Left lung (tissue), 10 donors: ENCODE measurements around the gene HNRNPUL1. TPM values are rescaled to one million over a fixed set of nuclear protein-coding genes. Genes with fewer than 3 reads are reported as not detected.
A peak's percentile ranks its signal among the peaks of the same experiment; 100 is the strongest.

Experiments used
- ATAC-seq: fragments of 200-7000 bp; cut with Tn5 transposase; one replicate; pipeline ENCODE4 v1.9.1; 2020; ENCODE audit warnings: moderate library complexity
- DNase-seq, 4 donors: peaks; one replicate each; pipeline ENCODE4 v3.0.0-alpha.2; 2013 to 2020
- H3K27ac ChIP-seq, 2 donors: fragments of 200-600 bp; sonication (generic) in 1 of 2; one replicate each; pipeline versions ENCODE4 v1.5.0 to v1.8.0; 2020 to 2021
- H3K27me3 ChIP-seq, 2 donors: fragments of 200-600 bp; sonication (generic) in 1 of 2; one replicate each; pipeline versions ENCODE4 v1.5.0 to v1.8.0; 2020 to 2021
- H3K36me3 ChIP-seq, 2 donors: fragments of 200-600 bp; sonication (generic) in 1 of 2; one replicate each; pipeline versions ENCODE4 v1.5.0 to v1.8.0; 2020 to 2021
- H3K4me1 ChIP-seq, 2 donors: fragments of 200-600 bp; one replicate each; pipeline ENCODE4 v1.8.0; 2021
- H3K4me3 ChIP-seq, 2 donors: fragments of 200-600 bp; sonication (generic) in 1 of 2; one replicate each; pipeline versions ENCODE4 v1.5.0 to v1.8.0; 2020 to 2021; ENCODE audit warnings: mild to moderate bottlenecking in 1 of 2
- H3K9me3 ChIP-seq, 2 donors: fragments of 200-600 bp; sonication (generic) in 1 of 2; one replicate each; pipeline versions ENCODE4 v1.5.0 to v1.8.0; 2020 to 2021
- intact Hi-C, 2 donors: fragments of 100-400 bp; cut with DNase I; formaldehyde crosslinking; loops; one replicate each; pipeline versions ENCODE4 v1.11.2 to v1.14.2; 2022
- polyA plus RNA-seq, 6 donors: library from polyadenylated mRNA; unstranded; fragments of 120-200 nt; gene quantifications; one replicate each; pipeline ENCODE4 v1.2.1, GENCODE V29; 2013; ENCODE audit not compliant: insufficient read length in 6 of 6
- total RNA-seq, 2 donors: library from RNA; stranded (reverse); fragmentation: NEBNext Ultra II Directional; extraction: Animal tissue kit (Norgen Biotek cat#: 25700); gene quantifications; one replicate each; pipeline ENCODE4 v1.2.1, GENCODE V29; 2021
- TF ChIP-seq, protein P1 (sequence below), 2 donors: fragments of 200-600 bp; sonication (generic) in 1 of 2; IDR thresholded peaks; one replicate each; pipeline versions ENCODE4 v1.5.0 to v1.8.0; 2021; ENCODE audit warnings: antibody characterized with exemption in 2 of 2
- donor health status: DM: no; HTN: yes; CAD: no.
- donor health status: DM: no; HTN: no; CAD: no.

Gene HNRNPUL1
- total and polyA plus RNA-seq, 8 donors: 168 to 240 (median 227) TPM

DNA sequence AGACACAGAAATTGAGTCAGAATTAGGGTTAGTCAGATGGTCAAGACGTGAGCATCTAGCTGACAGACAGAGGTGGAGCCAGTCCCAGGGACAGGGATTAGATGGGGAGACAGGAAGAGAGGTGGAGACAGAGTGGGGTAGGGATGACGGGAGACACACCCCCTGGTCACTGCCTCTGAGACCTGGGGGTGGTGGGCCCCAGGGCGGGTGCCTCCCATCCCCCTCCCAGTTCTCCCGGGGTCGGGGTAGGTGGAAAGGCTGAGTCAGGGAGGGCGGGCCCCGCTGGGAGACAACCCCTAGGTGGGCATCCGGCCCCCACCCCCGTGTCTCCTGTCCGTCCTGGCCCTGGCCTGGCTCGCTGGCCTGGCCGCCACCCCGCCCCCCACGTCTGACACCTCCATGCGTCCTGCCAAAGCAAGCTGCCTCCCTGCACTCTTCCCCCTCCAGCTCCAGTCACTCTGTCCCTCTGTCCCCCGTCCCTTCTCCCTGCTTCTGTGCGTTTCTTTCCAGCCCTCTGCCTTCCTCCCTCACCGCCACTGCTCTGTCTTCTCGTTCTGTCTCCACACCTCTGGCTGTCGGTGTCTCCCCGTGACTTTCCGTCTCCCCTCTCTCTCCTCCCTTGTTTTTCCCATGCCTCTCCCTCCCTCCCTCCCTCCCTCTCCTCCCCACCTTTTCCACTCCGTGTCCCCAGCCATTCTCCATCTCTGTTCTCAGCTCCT lies 60.9 kb downstream of the HNRNPUL1 start:
- peak overlapping the region in 1 of 2 donors; percentile 36 for H3K4me3 ChIP-seq
- no peaks in the 10 kb centered on the region for H3K9me3 ChIP-seq
- peaks cover 0 to 36% of the 10 kb centered on the region in 2 donors for H3K36me3 ChIP-seq
- H3K4me1 ChIP-seq: peaks cover 56 to 93% of the 10 kb centered on the region in 2 donors
- DNase-seq: peak in 3 of 4 donors; percentile 47 to 87 (median 77)
- H3K27me3 ChIP-seq: no peaks in the 10 kb centered on the region
- intact Hi-C loops: no loop called here
- TF ChIP-seq, protein P1, sequence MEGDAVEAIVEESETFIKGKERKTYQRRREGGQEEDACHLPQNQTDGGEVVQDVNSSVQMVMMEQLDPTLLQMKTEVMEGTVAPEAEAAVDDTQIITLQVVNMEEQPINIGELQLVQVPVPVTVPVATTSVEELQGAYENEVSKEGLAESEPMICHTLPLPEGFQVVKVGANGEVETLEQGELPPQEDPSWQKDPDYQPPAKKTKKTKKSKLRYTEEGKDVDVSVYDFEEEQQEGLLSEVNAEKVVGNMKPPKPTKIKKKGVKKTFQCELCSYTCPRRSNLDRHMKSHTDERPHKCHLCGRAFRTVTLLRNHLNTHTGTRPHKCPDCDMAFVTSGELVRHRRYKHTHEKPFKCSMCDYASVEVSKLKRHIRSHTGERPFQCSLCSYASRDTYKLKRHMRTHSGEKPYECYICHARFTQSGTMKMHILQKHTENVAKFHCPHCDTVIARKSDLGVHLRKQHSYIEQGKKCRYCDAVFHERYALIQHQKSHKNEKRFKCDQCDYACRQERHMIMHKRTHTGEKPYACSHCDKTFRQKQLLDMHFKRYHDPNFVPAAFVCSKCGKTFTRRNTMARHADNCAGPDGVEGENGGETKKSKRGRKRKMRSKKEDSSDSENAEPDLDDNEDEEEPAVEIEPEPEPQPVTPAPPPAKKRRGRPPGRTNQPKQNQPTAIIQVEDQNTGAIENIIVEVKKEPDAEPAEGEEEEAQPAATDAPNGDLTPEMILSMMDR (IDR thresholded peaks at IDR 0.05): no peak
- H3K27ac ChIP-seq: peak overlapping the region; percentile 85 to 88
- peak; percentile 34 for ATAC-seq

DNA sequence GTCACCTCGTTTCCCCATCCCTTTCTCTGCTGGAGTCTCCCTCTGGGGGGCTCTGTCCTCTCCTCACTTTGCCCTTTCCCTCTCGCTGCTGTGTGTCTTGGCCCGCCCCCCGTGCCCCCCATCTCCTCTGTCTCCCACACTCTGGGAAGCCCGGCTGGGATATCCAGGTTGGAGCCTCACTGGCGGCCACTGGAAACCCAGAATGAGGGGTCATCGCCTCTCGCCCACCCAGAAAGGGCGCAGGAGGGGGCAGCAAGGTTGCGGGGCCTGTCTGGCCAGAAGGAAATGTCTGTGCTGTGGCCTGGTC lies 61.4 kb downstream of the HNRNPUL1 start:
- Histone ChIP-seq H3K36me3 (peaks cover 0 to 36% of the 10 kb centered on the region in 2 donors), H3K4me1 (peaks cover 56 to 98% of the 10 kb centered on the region in 2 donors), H3K4me3 (peak overlapping the region in 1 of 2 donors; percentile 36), H3K9me3 (no peaks in the 10 kb centered on the region), H3K27ac (peak overlapping the region; percentile 85 to 88), H3K27me3 (no peaks in the 10 kb centered on the region)
- TF ChIP-seq, protein P1 (IDR thresholded peaks at IDR 0.05): no peak
- intact Hi-C loops: no loop called here
- DNase-seq: no peak
- ATAC-seq: no peak

DNA sequence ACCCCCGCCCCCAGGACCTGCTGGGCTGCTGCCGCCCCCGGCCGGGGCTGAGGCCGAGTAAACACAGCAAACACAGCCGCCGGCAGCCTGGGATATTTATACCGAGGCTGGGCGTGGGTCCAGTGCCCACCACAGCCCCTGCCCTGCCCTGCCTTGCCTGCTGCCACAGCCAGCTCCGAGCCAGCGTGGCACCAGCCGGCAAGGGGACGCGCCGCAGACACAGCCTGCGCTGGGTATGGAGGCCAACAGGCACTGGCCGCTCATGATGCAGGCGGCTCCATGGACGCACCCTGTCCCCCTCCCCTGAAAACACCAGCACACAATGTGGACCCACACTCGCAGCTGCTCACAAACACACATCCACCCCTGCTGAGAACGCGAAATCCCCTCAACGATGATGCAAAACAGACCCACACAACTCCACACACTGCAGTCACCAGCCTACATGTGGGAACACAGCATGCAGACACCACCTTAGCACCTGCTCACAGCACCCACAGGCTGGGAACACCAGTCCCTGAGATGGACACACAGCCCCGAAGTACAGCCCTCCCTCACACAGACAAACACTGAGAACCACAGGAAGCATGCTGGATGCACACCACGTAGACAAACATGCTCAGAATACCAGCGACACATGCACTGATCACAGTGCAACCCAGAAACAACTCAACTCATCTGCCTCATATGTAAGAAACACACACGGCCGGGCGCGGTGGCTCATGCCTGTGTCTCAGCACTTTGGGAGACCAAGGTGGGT lies 62.0 kb downstream of the HNRNPUL1 start:
- peak; percentile 1 for ATAC-seq
- TF ChIP-seq, protein P1 (IDR thresholded peaks at IDR 0.05): no peak
- H3K27ac ChIP-seq: peak overlapping the region; percentile 85 to 88
- H3K4me1 ChIP-seq: peaks cover 56 to 100% of the 10 kb centered on the region in 2 donors
- H3K36me3 ChIP-seq: peaks cover 0 to 36% of the 10 kb centered on the region in 2 donors
- no peaks in the 10 kb centered on the region for H3K9me3 ChIP-seq
- intact Hi-C loops: no loop called here
- peak in 1 of 4 donors; percentile 81 for DNase-seq
- peak overlapping the region in 1 of 2 donors; percentile 36 for H3K4me3 ChIP-seq
- H3K27me3 ChIP-seq: no peaks in the 10 kb centered on the region

DNA sequence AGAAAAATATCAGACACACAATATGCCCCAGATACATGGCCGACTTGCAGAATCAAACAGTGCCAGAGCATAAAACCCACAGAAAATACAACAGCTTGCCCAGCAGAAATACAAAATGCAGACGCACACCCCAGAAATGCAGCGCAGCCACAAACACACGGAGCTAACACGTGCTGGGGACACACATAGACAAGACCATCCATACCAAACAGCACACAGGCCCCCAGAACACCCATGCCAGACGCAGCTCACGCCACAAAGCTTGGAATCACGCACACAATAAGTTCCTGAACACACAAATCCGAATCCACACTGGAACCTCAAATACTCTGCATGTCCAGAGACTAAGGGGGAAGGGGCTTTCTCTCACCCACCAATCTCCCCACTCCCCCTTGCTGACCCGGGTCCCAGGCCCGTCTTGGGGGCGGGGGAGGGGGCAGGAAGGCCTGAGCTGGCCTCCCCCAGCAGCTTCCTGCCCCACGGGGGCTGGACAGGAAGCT lies 63.0 kb downstream of the HNRNPUL1 start:
- DNase-seq (no peak), ATAC-seq (no peak)
- intact Hi-C loops: no loop called here
- H3K4me1 ChIP-seq: peaks cover 53 to 91% of the 10 kb centered on the region in 2 donors
- H3K27ac ChIP-seq: peak overlapping the region; percentile 76 to 88
- H3K36me3 ChIP-seq: peaks cover 0 to 43% of the 10 kb centered on the region in 2 donors
- H3K27me3 ChIP-seq: no peaks in the 10 kb centered on the region
- TF ChIP-seq, protein P1 (IDR thresholded peaks at IDR 0.05): no peak
- peak overlapping the region; percentile 19 to 36 for H3K4me3 ChIP-seq
- no peaks in the 10 kb centered on the region for H3K9me3 ChIP-seq
